Stimulated activated naive B cell treated with anti-CD40 and anti-IgM and Interleukin-4, amounts not matched to agents 10 μg/mL and 1 μg/mL and 100 μg/mL, for 72 hours (primary cell): ENCODE measurements around the gene COX20.
A peak's percentile ranks its signal among the peaks of the same experiment; 100 is the strongest.

Experiments
- ATAC-seq, 2 donors: fragments of 150-1000 bp; cut with Tn5 transposase; replicated peaks; 2 replicates each; pipeline ENCODE4 v1.10.0; 2021; ENCODE audit warnings: moderate library complexity in 1 of 2
- DNase-seq: peaks from one replicate; pipeline ENCODE4 v3.0.0; 2021
- H3K27ac Mint-ChIP-seq: one replicate; pipeline ENCODE4 v1.8.0; 2022; ENCODE audit warnings: mild to moderate bottlenecking, mixed read lengths
- H3K27me3 Mint-ChIP-seq, 2 donors: one replicate each; pipeline ENCODE4 v1.8.0; 2022; ENCODE audit warnings: mixed read lengths in 2 of 2
- H3K36me3 Mint-ChIP-seq, 2 donors: one replicate each; pipeline ENCODE4 v1.8.0; 2022; ENCODE audit warnings: mixed read lengths in 2 of 2, mild to moderate bottlenecking in 1 of 2
- H3K4me1 Mint-ChIP-seq, 2 donors: one replicate each; pipeline ENCODE4 v1.8.0; 2022; ENCODE audit warnings: mixed read lengths in 2 of 2, mild to moderate bottlenecking in 1 of 2
- H3K4me3 Mint-ChIP-seq, 2 donors: one replicate each; pipeline ENCODE4 v1.8.0; 2022; ENCODE audit warnings: mild to moderate bottlenecking in 2 of 2, mixed read lengths in 2 of 2, moderate library complexity in 1 of 2
- H3K9me3 Mint-ChIP-seq, 2 donors: one replicate each; pipeline ENCODE4 v1.8.0; 2022; ENCODE audit warnings: mixed read lengths in 2 of 2, mild to moderate bottlenecking in 1 of 2

Gene COX20

GRCh38 chr1:244851546-244852231 lies 16.2 kb downstream of the COX20 start:
- no peak for ATAC-seq
- H3K9me3 Mint-ChIP-seq: no peaks in the 10 kb centered on the region
- no peak overlapping the region for H3K4me3 Mint-ChIP-seq
- no peak for DNase-seq
- H3K27me3 Mint-ChIP-seq: no peaks in the 10 kb centered on the region
- H3K4me1 Mint-ChIP-seq: peaks cover 14 to 41% of the 10 kb centered on the region in 2 donors
- peaks cover 46 to 53% of the 10 kb centered on the region in 2 donors for H3K36me3 Mint-ChIP-seq
- H3K27ac Mint-ChIP-seq: peak overlapping the region; percentile 57

GRCh38 chr1:244852694-244853093 lies 17.2 kb downstream of the COX20 start:
- Mint-ChIP-seq H3K36me3 (peaks cover 49 to 60% of the 10 kb centered on the region in 2 donors), H3K9me3 (no peaks in the 10 kb centered on the region), H3K4me3 (no peak overlapping the region), H3K27me3 (no peaks in the 10 kb centered on the region), H3K4me1 (peaks cover 14 to 52% of the 10 kb centered on the region in 2 donors), H3K27ac (no peak overlapping the region)
- ATAC-seq: no peak
- no peak for DNase-seq

- no peak for DNase-seq
- Mint-ChIP-seq H3K27me3 (no peaks in the 10 kb centered on the region), H3K27ac (no peak overlapping the region), H3K9me3 (no peaks in the 10 kb centered on the region), H3K36me3 (peaks cover 46 to 60% of the 10 kb centered on the region in 2 donors), H3K4me1 (peaks cover 17 to 63% of the 10 kb centered on the region in 2 donors), H3K4me3 (no peak overlapping the region)
- no peak for ATAC-seq
Observed at GRCh38 chr1:244854166-244854565, 18.7 kb downstream of the COX20 start.

- Mint-ChIP-seq H3K27ac (peak overlapping the region; percentile 75), H3K36me3 (peaks cover 46 to 64% of the 10 kb centered on the region in 2 donors), H3K4me3 (peak overlapping the region; percentile 41 to 50), H3K4me1 (peaks cover 17 to 67% of the 10 kb centered on the region in 2 donors), H3K27me3 (no peaks in the 10 kb centered on the region), H3K9me3 (no peaks in the 10 kb centered on the region)
- ATAC-seq: peak in 1 of 2 donors; percentile 29
- DNase-seq: no peak
Observed at GRCh38 chr1:244854865-244855578, 19.6 kb downstream of the COX20 start.

- H3K4me1 Mint-ChIP-seq: peaks cover 21 to 71% of the 10 kb centered on the region in 2 donors
- H3K4me3 Mint-ChIP-seq: peak overlapping the region in 1 of 2 donors; percentile 30
- H3K9me3 Mint-ChIP-seq: no peaks in the 10 kb centered on the region
- ATAC-seq (no peak), DNase-seq (no peak)
- no peaks in the 10 kb centered on the region for H3K27me3 Mint-ChIP-seq
- H3K27ac Mint-ChIP-seq: no peak overlapping the region
- peaks cover 52 to 70% of the 10 kb centered on the region in 2 donors for H3K36me3 Mint-ChIP-seq
Observed at GRCh38 chr1:244857761-244858160, 22.3 kb downstream of the COX20 start.

- DNase-seq (no peak), ATAC-seq (no peak)
- H3K4me1 Mint-ChIP-seq: peaks cover 21 to 71% of the 10 kb centered on the region in 2 donors
- H3K27me3 Mint-ChIP-seq: no peaks in the 10 kb centered on the region
- no peak overlapping the region for H3K27ac Mint-ChIP-seq
- no peak overlapping the region for H3K4me3 Mint-ChIP-seq
- H3K36me3 Mint-ChIP-seq: peaks cover 54 to 71% of the 10 kb centered on the region in 2 donors
- H3K9me3 Mint-ChIP-seq: no peaks in the 10 kb centered on the region
Observed at GRCh38 chr1:244858357-244858756, 22.9 kb downstream of the COX20 start.

- no peaks in the 10 kb centered on the region for H3K9me3 Mint-ChIP-seq
- DNase-seq (no peak), ATAC-seq (no peak)
- peak overlapping the region; percentile 17 for H3K27ac Mint-ChIP-seq
- H3K4me1 Mint-ChIP-seq: peaks cover 16 to 56% of the 10 kb centered on the region in 2 donors
- peaks cover 54 to 70% of the 10 kb centered on the region in 2 donors for H3K36me3 Mint-ChIP-seq
- H3K4me3 Mint-ChIP-seq: peak overlapping the region; percentile 33 to 46
- H3K27me3 Mint-ChIP-seq: no peaks in the 10 kb centered on the region
Observed at GRCh38 chr1:244860078-244860477, 24.6 kb downstream of the COX20 start.

- DNase-seq: no peak
- H3K9me3 Mint-ChIP-seq: no peaks in the 10 kb centered on the region
- H3K4me1 Mint-ChIP-seq: peaks cover 9 to 46% of the 10 kb centered on the region in 2 donors
- no peak for ATAC-seq
- peaks cover 47 to 60% of the 10 kb centered on the region in 2 donors for H3K36me3 Mint-ChIP-seq
- H3K4me3 Mint-ChIP-seq: peak overlapping the region; percentile 78 to 99
- H3K27ac Mint-ChIP-seq: peak overlapping the region; percentile 71
- H3K27me3 Mint-ChIP-seq: no peaks in the 10 kb centered on the region
Observed at GRCh38 chr1:244860914-244861610, 25.6 kb downstream of the COX20 start.

- Mint-ChIP-seq H3K9me3 (no peaks in the 10 kb centered on the region), H3K4me3 (peak overlapping the region; percentile 78 to 99), H3K4me1 (peaks cover 7 to 40% of the 10 kb centered on the region in 2 donors), H3K36me3 (peaks cover 43 to 55% of the 10 kb centered on the region in 2 donors), H3K27me3 (no peaks in the 10 kb centered on the region), H3K27ac (peak overlapping the region; percentile 71)
- ATAC-seq (no peak), DNase-seq (no peak)
Observed at GRCh38 chr1:244861683-244862082, 26.2 kb downstream of the COX20 start.

- Mint-ChIP-seq H3K4me1 (peaks cover 7 to 34% of the 10 kb centered on the region in 2 donors), H3K4me3 (peak overlapping the region; percentile 95 to 99), H3K9me3 (no peaks in the 10 kb centered on the region), H3K27ac (peak overlapping the region; percentile 93), H3K27me3 (no peaks in the 10 kb centered on the region), H3K36me3 (peaks cover 37 to 49% of the 10 kb centered on the region in 2 donors)
- ATAC-seq: no peak
- no peak for DNase-seq
Observed at GRCh38 chr1:244862354-244862698, 26.9 kb downstream of the COX20 start.

- DNase-seq (peak; percentile 89), ATAC-seq (peak; percentile 69 to 71)
- Mint-ChIP-seq H3K4me3 (peak overlapping the region; percentile 95 to 99), H3K36me3 (peaks cover 36 to 43% of the 10 kb centered on the region in 2 donors), H3K4me1 (peaks cover 7 to 28% of the 10 kb centered on the region in 2 donors), H3K27me3 (no peaks in the 10 kb centered on the region), H3K9me3 (no peaks in the 10 kb centered on the region), H3K27ac (peak overlapping the region; percentile 93)
Observed at GRCh38 chr1:244862699-244863490, 27.4 kb downstream of the COX20 start.

- H3K36me3 Mint-ChIP-seq: peaks cover 33 to 41% of the 10 kb centered on the region in 2 donors
- peaks cover 7 to 23% of the 10 kb centered on the region in 2 donors for H3K4me1 Mint-ChIP-seq
- peak overlapping the region; percentile 95 to 99 for H3K4me3 Mint-ChIP-seq
- peak overlapping the region; percentile 100 for H3K27ac Mint-ChIP-seq
- H3K9me3 Mint-ChIP-seq: no peaks in the 10 kb centered on the region
- no peak for DNase-seq
- peak; percentile 1 for ATAC-seq
- H3K27me3 Mint-ChIP-seq: no peaks in the 10 kb centered on the region
Observed at GRCh38 chr1:244863491-244864252, 28.2 kb downstream of the COX20 start.
